ENCODE measurements around the gene PROC. TPM values are rescaled to one million over a fixed set of nuclear protein-coding genes. Genes with fewer than 3 reads are reported as not detected.

PROC gene
- total RNA-seq, 1 donor from 2014 or later, result not detected

- Mint-ChIP-seq H3K36me3 (ENCODE audit: low read depth, unreplicated experiment) (peaks cover 26% of the 10 kb centered on the region), H3K27ac (ENCODE audit: unreplicated experiment) (no peak overlapping the region), H3K9me3 (ENCODE audit: unreplicated experiment) (no peaks in the 10 kb centered on the region), H3K4me3 (ENCODE audit: unreplicated experiment) (no peak overlapping the region), H3K27me3 (ENCODE audit: unreplicated experiment) (peaks cover 4% of the 10 kb centered on the region), H3K4me1 (ENCODE audit: unreplicated experiment) (peaks cover 2% of the 10 kb centered on the region)
- TF ChIP-seq, protein P1, sequence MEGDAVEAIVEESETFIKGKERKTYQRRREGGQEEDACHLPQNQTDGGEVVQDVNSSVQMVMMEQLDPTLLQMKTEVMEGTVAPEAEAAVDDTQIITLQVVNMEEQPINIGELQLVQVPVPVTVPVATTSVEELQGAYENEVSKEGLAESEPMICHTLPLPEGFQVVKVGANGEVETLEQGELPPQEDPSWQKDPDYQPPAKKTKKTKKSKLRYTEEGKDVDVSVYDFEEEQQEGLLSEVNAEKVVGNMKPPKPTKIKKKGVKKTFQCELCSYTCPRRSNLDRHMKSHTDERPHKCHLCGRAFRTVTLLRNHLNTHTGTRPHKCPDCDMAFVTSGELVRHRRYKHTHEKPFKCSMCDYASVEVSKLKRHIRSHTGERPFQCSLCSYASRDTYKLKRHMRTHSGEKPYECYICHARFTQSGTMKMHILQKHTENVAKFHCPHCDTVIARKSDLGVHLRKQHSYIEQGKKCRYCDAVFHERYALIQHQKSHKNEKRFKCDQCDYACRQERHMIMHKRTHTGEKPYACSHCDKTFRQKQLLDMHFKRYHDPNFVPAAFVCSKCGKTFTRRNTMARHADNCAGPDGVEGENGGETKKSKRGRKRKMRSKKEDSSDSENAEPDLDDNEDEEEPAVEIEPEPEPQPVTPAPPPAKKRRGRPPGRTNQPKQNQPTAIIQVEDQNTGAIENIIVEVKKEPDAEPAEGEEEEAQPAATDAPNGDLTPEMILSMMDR (IDR thresholded peaks at IDR 0.05; ENCODE audit: unreplicated experiment), result no peak
- no peak for DNase-seq (ENCODE audit: low spot score)
These were observed 41.0 kb upstream of the PROC start for GRCh38 chr2:127377262-127377661.

GRCh38 chr2:127378720-127379119, 39.5 kb upstream of the PROC start:
- Mint-ChIP-seq H3K9me3 (ENCODE audit: unreplicated experiment) (no peaks in the 10 kb centered on the region), H3K27me3 (ENCODE audit: unreplicated experiment) (peaks cover 4% of the 10 kb centered on the region), H3K4me1 (ENCODE audit: unreplicated experiment) (peaks cover 2% of the 10 kb centered on the region), H3K4me3 (ENCODE audit: unreplicated experiment) (no peak overlapping the region), H3K36me3 (ENCODE audit: low read depth, unreplicated experiment) (peaks cover 17% of the 10 kb centered on the region), H3K27ac (ENCODE audit: unreplicated experiment) (no peak overlapping the region)
- no peak for DNase-seq (ENCODE audit: low spot score)
- TF ChIP-seq, protein P1 (IDR thresholded peaks at IDR 0.05; ENCODE audit: unreplicated experiment), result no peak

DNA sequence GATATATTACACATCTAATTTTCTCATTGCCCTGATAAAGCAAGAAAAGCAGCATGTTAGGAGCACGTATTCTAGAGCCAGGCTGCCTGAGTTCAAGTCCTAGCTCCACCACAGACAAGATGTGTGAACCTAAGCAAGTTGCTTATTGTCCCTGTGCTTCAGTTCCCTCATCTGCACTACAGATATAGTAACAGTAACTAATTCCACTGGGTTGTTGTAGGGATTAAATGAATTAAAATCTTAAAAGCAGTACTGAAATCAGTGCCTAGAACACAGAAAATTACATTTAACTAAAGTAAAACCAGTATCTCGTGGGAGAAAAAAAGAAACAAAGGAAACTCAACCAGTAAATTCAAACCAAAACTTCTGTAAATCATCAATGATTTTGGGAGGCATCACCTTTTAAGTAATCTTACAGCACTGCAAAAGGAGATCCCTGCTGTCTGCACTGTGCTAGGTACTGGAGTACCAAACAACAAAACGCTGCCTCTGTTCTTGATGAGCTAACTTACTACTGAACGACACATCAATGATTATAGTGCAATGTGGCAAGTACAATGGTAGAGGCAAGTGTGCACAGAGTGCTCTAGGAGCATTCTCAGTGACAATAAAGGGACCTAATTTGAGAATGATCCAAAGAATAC, 38.4 kb upstream of the PROC start:
- peaks cover 8% of the 10 kb centered on the region for H3K36me3 Mint-ChIP-seq (ENCODE audit: low read depth, unreplicated experiment)
- H3K9me3 Mint-ChIP-seq (ENCODE audit: unreplicated experiment), result no peaks in the 10 kb centered on the region
- H3K27me3 Mint-ChIP-seq (ENCODE audit: unreplicated experiment), result peaks cover 4% of the 10 kb centered on the region
- no peak overlapping the region for H3K4me3 Mint-ChIP-seq (ENCODE audit: unreplicated experiment)
- no peak for DNase-seq (ENCODE audit: low spot score)
- TF ChIP-seq, protein P1 (IDR thresholded peaks at IDR 0.05; ENCODE audit: unreplicated experiment), result no peak
- peaks cover 2% of the 10 kb centered on the region for H3K4me1 Mint-ChIP-seq (ENCODE audit: unreplicated experiment)
- no peak overlapping the region for H3K27ac Mint-ChIP-seq (ENCODE audit: unreplicated experiment)

DNA sequence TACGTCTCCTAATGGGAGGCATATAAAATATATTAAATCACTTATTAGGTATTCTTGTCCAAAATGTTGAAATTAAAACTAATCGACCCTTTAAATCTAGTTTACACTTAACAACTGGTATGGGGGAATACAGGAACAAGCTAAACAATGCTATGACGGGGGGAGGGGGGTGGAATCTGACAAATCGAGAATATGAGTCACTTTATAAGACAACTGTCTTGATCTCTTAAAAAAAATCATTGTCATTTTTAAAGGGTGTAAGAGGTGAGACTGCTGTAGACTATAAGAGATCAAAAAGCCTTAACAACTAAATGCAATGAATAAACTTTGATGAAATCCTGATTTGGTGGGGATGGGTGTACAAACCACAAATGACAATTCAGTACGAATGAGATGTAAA, 36.5 kb upstream of the PROC start:
- Mint-ChIP-seq H3K4me3 (ENCODE audit: unreplicated experiment) (no peak overlapping the region), H3K4me1 (ENCODE audit: unreplicated experiment) (peaks cover 8% of the 10 kb centered on the region), H3K36me3 (ENCODE audit: low read depth, unreplicated experiment) (peaks cover 2% of the 10 kb centered on the region), H3K27me3 (ENCODE audit: unreplicated experiment) (peaks cover under 1% of the 10 kb centered on the region), H3K9me3 (ENCODE audit: unreplicated experiment) (no peaks in the 10 kb centered on the region), H3K27ac (ENCODE audit: unreplicated experiment) (no peak overlapping the region)
- TF ChIP-seq, protein P1 (IDR thresholded peaks at IDR 0.05; ENCODE audit: unreplicated experiment), result no peak
- no peak for DNase-seq (ENCODE audit: low spot score)

DNA sequence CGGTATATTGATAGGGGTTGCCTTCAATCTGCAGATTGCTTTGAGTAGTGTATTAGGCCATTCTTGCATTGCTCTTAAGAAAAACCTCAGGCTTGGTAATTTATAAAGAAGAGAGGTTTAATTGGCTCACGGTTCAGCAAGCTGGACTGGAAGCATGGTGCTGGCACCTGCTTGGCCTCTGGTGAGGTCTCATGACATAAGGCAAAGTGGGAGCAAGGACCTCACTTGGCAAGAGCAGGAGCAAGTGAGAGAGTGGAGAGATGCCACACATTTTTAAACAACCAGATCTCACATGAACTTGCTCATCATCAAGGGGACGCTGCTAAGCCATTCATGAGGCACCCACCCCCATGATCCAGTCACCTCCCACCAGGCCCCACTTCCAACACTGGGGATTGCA, 35.4 kb upstream of the PROC start:
- H3K36me3 Mint-ChIP-seq (ENCODE audit: low read depth, unreplicated experiment), result peaks cover 5% of the 10 kb centered on the region
- H3K9me3 Mint-ChIP-seq (ENCODE audit: unreplicated experiment), result no peaks in the 10 kb centered on the region
- H3K27me3 Mint-ChIP-seq (ENCODE audit: unreplicated experiment), result peaks cover 3% of the 10 kb centered on the region
- H3K27ac Mint-ChIP-seq (ENCODE audit: unreplicated experiment), result no peak overlapping the region
- H3K4me1 Mint-ChIP-seq (ENCODE audit: unreplicated experiment), result peaks cover 11% of the 10 kb centered on the region
- DNase-seq (ENCODE audit: low spot score), result no peak
- TF ChIP-seq, protein P1 (IDR thresholded peaks at IDR 0.05; ENCODE audit: unreplicated experiment), result no peak
- H3K4me3 Mint-ChIP-seq (ENCODE audit: unreplicated experiment), result no peak overlapping the region
